ENCODE data around the gene FMO3.

The FMO3 gene

DNA sequence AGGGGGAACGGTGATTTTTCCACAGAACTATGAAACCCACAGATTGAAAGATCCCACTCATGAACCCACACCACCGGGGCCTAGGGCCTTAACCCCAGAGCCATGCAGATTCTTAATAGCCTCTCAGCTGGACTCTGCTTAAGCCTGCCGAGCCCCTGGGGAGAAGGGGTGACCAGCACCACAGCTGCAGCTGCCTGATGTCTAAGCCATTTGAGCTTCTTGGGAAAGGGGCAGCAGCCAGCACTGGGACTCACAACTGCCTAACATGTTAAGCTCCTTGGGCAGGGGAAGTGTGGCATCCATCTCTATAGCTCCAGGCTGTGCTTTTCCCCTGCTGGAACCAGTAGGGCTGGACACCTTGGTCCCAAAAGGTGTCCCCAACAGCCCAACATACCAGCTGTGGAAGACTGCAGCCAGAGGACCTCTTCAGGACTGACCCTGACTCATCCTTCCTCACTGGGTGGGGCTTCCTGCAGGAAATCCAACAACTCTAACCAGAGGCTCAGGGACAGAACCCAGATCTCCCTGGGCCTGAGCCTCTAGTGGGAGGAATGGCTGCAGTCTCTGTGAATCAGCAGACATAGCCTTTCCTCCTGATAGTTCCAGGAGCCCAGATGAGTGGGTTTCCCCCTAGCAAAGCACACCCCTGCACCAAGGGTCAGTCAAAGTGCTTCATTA is 34.6 kb upstream of the FMO3 start:
- no peak overlapping the region for H3K9ac ChIP-seq (ENCODE audit: low read depth, low read length)
- H3K9me3 ChIP-seq (ENCODE audit: insufficient read depth, low read length, severe bottlenecking) = no peaks in the 10 kb centered on the region
- no peaks in the 10 kb centered on the region for H3K4me1 ChIP-seq (ENCODE audit: insufficient read depth, low read length)
- no peak overlapping the region for H3K4me3 ChIP-seq (ENCODE audit: low read depth in 1 of 2, low read length in 2 of 2)
- TF ChIP-seq, protein P1, sequence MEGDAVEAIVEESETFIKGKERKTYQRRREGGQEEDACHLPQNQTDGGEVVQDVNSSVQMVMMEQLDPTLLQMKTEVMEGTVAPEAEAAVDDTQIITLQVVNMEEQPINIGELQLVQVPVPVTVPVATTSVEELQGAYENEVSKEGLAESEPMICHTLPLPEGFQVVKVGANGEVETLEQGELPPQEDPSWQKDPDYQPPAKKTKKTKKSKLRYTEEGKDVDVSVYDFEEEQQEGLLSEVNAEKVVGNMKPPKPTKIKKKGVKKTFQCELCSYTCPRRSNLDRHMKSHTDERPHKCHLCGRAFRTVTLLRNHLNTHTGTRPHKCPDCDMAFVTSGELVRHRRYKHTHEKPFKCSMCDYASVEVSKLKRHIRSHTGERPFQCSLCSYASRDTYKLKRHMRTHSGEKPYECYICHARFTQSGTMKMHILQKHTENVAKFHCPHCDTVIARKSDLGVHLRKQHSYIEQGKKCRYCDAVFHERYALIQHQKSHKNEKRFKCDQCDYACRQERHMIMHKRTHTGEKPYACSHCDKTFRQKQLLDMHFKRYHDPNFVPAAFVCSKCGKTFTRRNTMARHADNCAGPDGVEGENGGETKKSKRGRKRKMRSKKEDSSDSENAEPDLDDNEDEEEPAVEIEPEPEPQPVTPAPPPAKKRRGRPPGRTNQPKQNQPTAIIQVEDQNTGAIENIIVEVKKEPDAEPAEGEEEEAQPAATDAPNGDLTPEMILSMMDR (IDR thresholded peaks at IDR 0.05; ENCODE audit: borderline replicate concordance, extremely low read depth, low read length, poor library complexity, severe bottlenecking) = no peak
- TF ChIP-seq EZH2 (IDR thresholded peaks at IDR 0.05; ENCODE audit: borderline replicate concordance, low read depth, low read length, severe bottlenecking) = no peak
- H3K36me3 ChIP-seq (ENCODE audit: insufficient read depth, low read length) = no peaks in the 10 kb centered on the region
- H3K27ac ChIP-seq (ENCODE audit: low read length) = no peak overlapping the region
- ATAC-seq (ENCODE audit: insufficient read depth, low read depth) (no peak), DNase-seq (no peak)
- no peak overlapping the region for H2AFZ ChIP-seq (ENCODE audit: low read depth, low read length)
- no peaks in the 10 kb centered on the region for H3K79me2 ChIP-seq (ENCODE audit: insufficient read depth, low read length)
- H3K27me3 ChIP-seq (ENCODE audit: insufficient read depth, low read length, poor library complexity) = no peaks in the 10 kb centered on the region
- no peak overlapping the region for H3K4me2 ChIP-seq (ENCODE audit: insufficient read depth, low read length)
- no peaks in the 10 kb centered on the region for H4K20me1 ChIP-seq (ENCODE audit: insufficient read depth, low read length)

DNA sequence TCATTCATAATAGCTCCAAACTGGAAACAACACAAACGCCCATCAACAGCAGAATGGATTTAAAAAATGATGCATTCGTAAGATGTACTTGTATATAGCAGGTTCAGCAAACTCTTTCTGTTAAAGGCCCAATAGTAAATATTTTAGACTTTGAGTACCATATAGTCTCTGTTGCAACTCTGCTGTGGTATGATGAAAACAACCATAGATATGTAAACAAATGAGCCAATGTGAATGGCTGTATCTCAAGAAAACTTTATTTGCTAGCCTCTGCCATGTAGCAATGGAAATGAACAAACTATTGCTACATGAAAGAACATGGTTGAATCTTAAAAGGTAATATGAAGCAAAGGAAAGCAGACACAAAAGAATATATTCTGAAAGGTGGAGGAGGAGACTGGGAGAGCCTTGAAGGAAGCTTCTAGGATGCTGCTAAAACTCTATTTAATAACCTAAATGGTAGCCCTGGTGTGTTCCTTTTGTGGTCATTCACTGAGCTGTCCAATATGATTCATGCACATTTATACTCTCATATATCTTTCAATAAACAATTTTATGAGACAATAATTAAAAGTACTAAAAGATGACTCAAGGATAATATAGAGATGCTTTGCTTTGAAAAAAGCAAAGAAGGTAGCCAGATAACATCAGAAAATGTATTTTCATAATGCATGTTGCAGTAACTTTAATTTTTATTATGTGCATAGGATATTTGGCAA is 29.1 kb upstream of the FMO3 start:
- TF ChIP-seq EZH2 (IDR thresholded peaks at IDR 0.05; ENCODE audit: borderline replicate concordance, low read depth, low read length, severe bottlenecking) = no peak
- TF ChIP-seq, protein P1 (IDR thresholded peaks at IDR 0.05; ENCODE audit: borderline replicate concordance, extremely low read depth, low read length, poor library complexity, severe bottlenecking) = no peak

DNA sequence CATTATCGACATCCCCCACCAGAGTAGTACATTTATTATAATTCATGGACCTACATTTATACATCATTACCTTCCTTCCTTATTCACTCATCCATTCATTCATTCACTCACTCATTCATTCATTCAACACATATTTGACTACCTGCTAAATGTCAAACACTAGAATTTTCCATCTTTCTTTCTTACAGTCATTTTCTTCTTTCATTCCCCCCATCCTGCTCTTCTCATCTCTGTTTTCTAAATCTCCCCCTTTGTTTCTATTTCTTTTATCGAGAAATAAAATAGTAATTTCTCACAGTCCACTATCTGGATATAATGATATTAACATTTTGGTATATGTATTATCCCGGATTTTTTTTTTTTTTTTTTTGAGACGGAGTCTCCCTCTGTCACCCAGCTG is 27.8 kb upstream of the FMO3 start:
- H3K27me3 ChIP-seq (ENCODE audit: insufficient read depth, low read length, poor library complexity) = no peaks in the 10 kb centered on the region
- H2AFZ ChIP-seq (ENCODE audit: low read depth, low read length) = no peak overlapping the region
- no peaks in the 10 kb centered on the region for H3K36me3 ChIP-seq (ENCODE audit: insufficient read depth, low read length)
- H3K79me2 ChIP-seq (ENCODE audit: insufficient read depth, low read length) = no peaks in the 10 kb centered on the region
- H3K4me3 ChIP-seq (ENCODE audit: low read depth in 1 of 2, low read length in 2 of 2) = no peak overlapping the region
- no peak for TF ChIP-seq EZH2 (IDR thresholded peaks at IDR 0.05; ENCODE audit: borderline replicate concordance, low read depth, low read length, severe bottlenecking)
- TF ChIP-seq, protein P1 (IDR thresholded peaks at IDR 0.05; ENCODE audit: borderline replicate concordance, extremely low read depth, low read length, poor library complexity, severe bottlenecking) = no peak
- DNase-seq = no peak
- no peak for ATAC-seq (ENCODE audit: insufficient read depth, low read depth)
- H3K9ac ChIP-seq (ENCODE audit: low read depth, low read length) = no peak overlapping the region
- no peaks in the 10 kb centered on the region for H4K20me1 ChIP-seq (ENCODE audit: insufficient read depth, low read length)
- H3K4me2 ChIP-seq (ENCODE audit: insufficient read depth, low read length) = no peak overlapping the region
- no peaks in the 10 kb centered on the region for H3K4me1 ChIP-seq (ENCODE audit: insufficient read depth, low read length)
- no peaks in the 10 kb centered on the region for H3K9me3 ChIP-seq (ENCODE audit: insufficient read depth, low read length, severe bottlenecking)
- H3K27ac ChIP-seq (ENCODE audit: low read length) = no peak overlapping the region

More for the DNA sequence above, 29.1 kb upstream of the FMO3 start:
- Histone ChIP-seq H4K20me1 (ENCODE audit: insufficient read depth, low read length) (no peaks in the 10 kb centered on the region), H3K79me2 (ENCODE audit: insufficient read depth, low read length) (no peaks in the 10 kb centered on the region), H3K4me2 (ENCODE audit: insufficient read depth, low read length) (no peak overlapping the region), H3K4me3 (ENCODE audit: low read depth in 1 of 2, low read length in 2 of 2) (no peak overlapping the region), H3K9me3 (ENCODE audit: insufficient read depth, low read length, severe bottlenecking) (no peaks in the 10 kb centered on the region), H3K9ac (ENCODE audit: low read depth, low read length) (no peak overlapping the region), H3K4me1 (ENCODE audit: insufficient read depth, low read length) (no peaks in the 10 kb centered on the region), H2AFZ (ENCODE audit: low read depth, low read length) (no peak overlapping the region), H3K27me3 (ENCODE audit: insufficient read depth, low read length, poor library complexity) (no peaks in the 10 kb centered on the region), H3K27ac (ENCODE audit: low read length) (no peak overlapping the region), H3K36me3 (ENCODE audit: insufficient read depth, low read length) (no peaks in the 10 kb centered on the region)
- ATAC-seq (ENCODE audit: insufficient read depth, low read depth) = no peak
- DNase-seq = no peak

Measured in DND-41 (cell line).